GM18868 (cell line): ENCODE data around the gene NDUFB7.
"Not testable (repeated sequence)": the region's sequence is repeated elsewhere in the genome, so short reads cannot be mapped to it uniquely, and the experiment has no call there.

ENCODE experiments used
- ATAC-seq: cut with Tn5 transposase; IDR thresholded peaks from one replicate; pipeline ENCODE4 v1.9.1; 2021; ENCODE audit warnings: mild to moderate bottlenecking, moderate library complexity; ENCODE audit not compliant: unreplicated experiment

Gene NDUFB7

GRCh38 chr19:14571695-14572490, at the start of gene NDUFB7:
NDUFB7 (minus strand) TSS chr19:14572066; CDS start chr19:14572000, 66 bp downstream.
- ATAC-seq: peak; percentile 73

GRCh38 chr19:14619404-14619803, 47.5 kb upstream of the NDUFB7 start:
- ATAC-seq: no peak

GRCh38 chr19:14616407-14616806, 44.5 kb upstream of the NDUFB7 start:
- no peak for ATAC-seq

GRCh38 chr19:14615623-14616022, 43.8 kb upstream of the NDUFB7 start:
- no peak for ATAC-seq

- no peak for ATAC-seq
Measured at GRCh38 chr19:14614099-14614412, 42.2 kb upstream of the NDUFB7 start.

- ATAC-seq: not testable (repeated sequence)
Measured at GRCh38 chr19:14613399-14614098, 41.7 kb upstream of the NDUFB7 start.

- no peak for ATAC-seq
Measured at GRCh38 chr19:14612657-14613056, 40.8 kb upstream of the NDUFB7 start.

GRCh38 chr19:14612242-14612641, 40.4 kb upstream of the NDUFB7 start:
- ATAC-seq: not testable (repeated sequence)

GRCh38 chr19:14611051-14611450, 39.2 kb upstream of the NDUFB7 start:
- ATAC-seq: no peak

GRCh38 chr19:14606627-14607026, 34.8 kb upstream of the NDUFB7 start:
- ATAC-seq: no peak

GRCh38 chr19:14603990-14604387, 32.1 kb upstream of the NDUFB7 start:
- ATAC-seq: peak; percentile 75

- no peak for ATAC-seq
Measured at GRCh38 chr19:14599548-14600147, 27.8 kb upstream of the NDUFB7 start.

- no peak for ATAC-seq
Measured at GRCh38 chr19:14595558-14595957, 23.7 kb upstream of the NDUFB7 start.

- peak; percentile 39 for ATAC-seq
Measured at GRCh38 chr19:14589433-14589832, 17.6 kb upstream of the NDUFB7 start.

GRCh38 chr19:14585187-14585586, 13.3 kb upstream of the NDUFB7 start:
- ATAC-seq: peak; percentile 80

GRCh38 chr19:14584372-14584771, 12.5 kb upstream of the NDUFB7 start:
- ATAC-seq: not testable (repeated sequence)

GRCh38 chr19:14582894-14583340, 11.1 kb upstream of the NDUFB7 start, which contains the start of gene CLEC17A:
CLEC17A (plus strand) TSS chr19:14583084; CDS start chr19:14583161, 77 bp downstream.
- no peak for ATAC-seq

GRCh38 chr19:14580623-14581237, 8.9 kb upstream of the NDUFB7 start:
- no peak for ATAC-seq

- no peak for ATAC-seq
Measured at GRCh38 chr19:14577885-14578427, 6.1 kb upstream of the NDUFB7 start.

- no peak for ATAC-seq
Measured at GRCh38 chr19:14577264-14577663, 5.4 kb upstream of the NDUFB7 start.

- no peak for ATAC-seq
Measured at GRCh38 chr19:14576363-14576762, 4.5 kb upstream of the NDUFB7 start.
